ENCODE results near the gene ALPI.
"Not testable (repeated sequence)": the region's sequence is repeated elsewhere in the genome, so short reads cannot be mapped to it uniquely, and the experiment has no call there.

ALPI gene

DNA sequence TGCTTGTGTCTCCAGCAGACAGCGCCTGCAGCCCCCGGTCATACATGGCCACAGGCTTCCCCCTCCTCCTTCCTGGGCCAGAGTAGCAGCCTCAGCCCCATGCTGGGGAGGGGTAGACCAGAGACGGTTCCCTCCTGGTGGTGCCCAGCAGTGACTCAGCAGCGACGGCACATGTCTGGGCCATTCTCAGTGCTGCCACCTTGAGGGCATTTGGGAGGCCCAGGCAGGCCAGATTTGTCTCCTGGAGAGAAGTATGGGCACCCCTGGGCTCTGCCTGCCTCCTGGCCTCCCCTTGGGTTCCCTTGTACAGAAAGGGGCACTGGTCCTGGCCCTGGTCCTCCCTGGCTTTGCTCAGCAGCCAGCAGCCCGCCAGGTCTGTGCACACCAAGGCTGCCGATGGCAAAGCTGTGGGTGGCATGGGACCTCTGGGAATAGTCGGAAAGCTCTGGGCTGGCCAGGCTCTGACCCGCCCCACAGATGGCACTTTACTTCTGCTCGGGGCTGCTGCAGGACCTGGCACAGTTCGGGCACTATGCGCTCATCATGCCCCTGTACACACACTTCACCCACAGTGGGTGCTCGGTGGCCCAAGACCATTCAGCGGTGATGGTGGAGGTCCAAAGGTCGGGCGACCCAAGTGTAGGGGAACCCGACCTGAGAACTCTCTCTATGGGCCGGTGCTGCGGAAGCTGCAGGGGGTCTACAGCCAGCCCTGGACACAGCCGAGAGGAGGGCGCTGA lies 11.4 kb upstream of the ALPI start (continued):
- TF ChIP-seq, protein P1, sequence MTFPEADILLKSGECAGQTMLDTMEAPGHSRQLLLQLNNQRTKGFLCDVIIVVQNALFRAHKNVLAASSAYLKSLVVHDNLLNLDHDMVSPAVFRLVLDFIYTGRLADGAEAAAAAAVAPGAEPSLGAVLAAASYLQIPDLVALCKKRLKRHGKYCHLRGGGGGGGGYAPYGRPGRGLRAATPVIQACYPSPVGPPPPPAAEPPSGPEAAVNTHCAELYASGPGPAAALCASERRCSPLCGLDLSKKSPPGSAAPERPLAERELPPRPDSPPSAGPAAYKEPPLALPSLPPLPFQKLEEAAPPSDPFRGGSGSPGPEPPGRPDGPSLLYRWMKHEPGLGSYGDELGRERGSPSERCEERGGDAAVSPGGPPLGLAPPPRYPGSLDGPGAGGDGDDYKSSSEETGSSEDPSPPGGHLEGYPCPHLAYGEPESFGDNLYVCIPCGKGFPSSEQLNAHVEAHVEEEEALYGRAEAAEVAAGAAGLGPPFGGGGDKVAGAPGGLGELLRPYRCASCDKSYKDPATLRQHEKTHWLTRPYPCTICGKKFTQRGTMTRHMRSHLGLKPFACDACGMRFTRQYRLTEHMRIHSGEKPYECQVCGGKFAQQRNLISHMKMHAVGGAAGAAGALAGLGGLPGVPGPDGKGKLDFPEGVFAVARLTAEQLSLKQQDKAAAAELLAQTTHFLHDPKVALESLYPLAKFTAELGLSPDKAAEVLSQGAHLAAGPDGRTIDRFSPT (tag by site-specific recombination; IDR thresholded peaks at IDR 0.05) = peak; percentile 29; the same call in 1 of the 2 replicates
- TF ChIP-seq ZNF518A (tag by site-specific recombination; conservative IDR thresholded peaks at IDR 0.05; ENCODE audit: low read depth) (no peak), ZSCAN5A (tag by site-specific recombination; IDR thresholded peaks at IDR 0.05) (no peak), ZNF768 (tag by site-specific recombination; IDR thresholded peaks at IDR 0.05) (peak; percentile 95), ZNF76 (tag by site-specific recombination; IDR thresholded peaks at IDR 0.05; ENCODE audit: borderline replicate concordance, low read depth) (no peak)
- TF ChIP-seq, protein P2, sequence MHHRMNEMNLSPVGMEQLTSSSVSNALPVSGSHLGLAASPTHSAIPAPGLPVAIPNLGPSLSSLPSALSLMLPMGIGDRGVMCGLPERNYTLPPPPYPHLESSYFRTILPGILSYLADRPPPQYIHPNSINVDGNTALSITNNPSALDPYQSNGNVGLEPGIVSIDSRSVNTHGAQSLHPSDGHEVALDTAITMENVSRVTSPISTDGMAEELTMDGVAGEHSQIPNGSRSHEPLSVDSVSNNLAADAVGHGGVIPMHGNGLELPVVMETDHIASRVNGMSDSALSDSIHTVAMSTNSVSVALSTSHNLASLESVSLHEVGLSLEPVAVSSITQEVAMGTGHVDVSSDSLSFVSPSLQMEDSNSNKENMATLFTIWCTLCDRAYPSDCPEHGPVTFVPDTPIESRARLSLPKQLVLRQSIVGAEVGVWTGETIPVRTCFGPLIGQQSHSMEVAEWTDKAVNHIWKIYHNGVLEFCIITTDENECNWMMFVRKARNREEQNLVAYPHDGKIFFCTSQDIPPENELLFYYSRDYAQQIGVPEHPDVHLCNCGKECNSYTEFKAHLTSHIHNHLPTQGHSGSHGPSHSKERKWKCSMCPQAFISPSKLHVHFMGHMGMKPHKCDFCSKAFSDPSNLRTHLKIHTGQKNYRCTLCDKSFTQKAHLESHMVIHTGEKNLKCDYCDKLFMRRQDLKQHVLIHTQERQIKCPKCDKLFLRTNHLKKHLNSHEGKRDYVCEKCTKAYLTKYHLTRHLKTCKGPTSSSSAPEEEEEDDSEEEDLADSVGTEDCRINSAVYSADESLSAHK (tag by site-specific recombination; IDR thresholded peaks at IDR 0.05) = no peak

- H3K27ac ChIP-seq (ENCODE audit: extremely low read depth, low read depth, low read length); H3K36me3 ChIP-seq (ENCODE audit: control insufficient read depth in 2 of 2, insufficient read depth in 1 of 2, low read length in 2 of 2); H3K4me3 ChIP-seq (ENCODE audit: low read depth, low read length); H3K9me3 ChIP-seq (ENCODE audit: control insufficient read depth, insufficient read depth, low read depth, low read length); POLR2A ChIA-PET; H3K4me1 ChIP-seq (ENCODE audit: control insufficient read depth, insufficient read depth, low read length): not testable (repeated sequence)
- CTCF ChIA-PET = interaction anchor here (0.6 to 1.9 kb wide), 10 partner anchors 17 to 544 kb away, joined by 3 to 19 read pairs (median 4); partner anchors contain the start of gene PRSS56
These were observed 10.6 kb upstream of the ALPI start for GRCh38 chr2:232445149-232445885.

DNA sequence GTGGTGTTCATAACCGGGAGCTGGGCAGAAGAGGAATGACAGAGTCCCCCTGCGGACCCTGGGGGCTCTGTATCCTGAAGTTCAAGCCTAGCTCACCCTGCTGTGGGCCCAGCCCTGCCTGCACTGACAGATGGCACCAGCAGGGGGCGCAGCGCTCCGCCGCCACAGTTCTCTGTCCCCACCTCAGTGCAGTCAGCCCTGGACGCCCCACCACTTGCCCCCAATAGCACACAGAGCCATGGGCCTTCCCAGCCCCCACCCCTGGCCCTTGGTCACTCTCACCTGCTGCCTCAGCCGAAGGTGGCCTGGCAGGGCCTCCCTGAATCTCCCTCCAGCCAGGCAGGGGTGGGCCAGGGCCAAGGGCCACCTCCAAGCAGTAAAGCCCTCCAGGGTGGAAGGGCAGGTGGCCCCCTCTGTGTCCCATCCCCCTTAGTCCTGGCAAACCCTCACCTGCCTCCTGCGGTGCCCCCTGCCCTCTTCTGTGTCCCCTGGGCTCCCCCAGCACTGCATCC lies 9.6 kb upstream of the ALPI start:
- H3K9me3 ChIP-seq (ENCODE audit: control insufficient read depth, insufficient read depth, low read depth, low read length); POLR2A ChIA-PET; H3K27ac ChIP-seq (ENCODE audit: extremely low read depth, low read depth, low read length); H3K4me3 ChIP-seq (ENCODE audit: low read depth, low read length); H3K36me3 ChIP-seq (ENCODE audit: control insufficient read depth in 2 of 2, insufficient read depth in 1 of 2, low read length in 2 of 2); H3K4me1 ChIP-seq (ENCODE audit: control insufficient read depth, insufficient read depth, low read length): not testable (repeated sequence)
- TF ChIP-seq GLIS2 (tag by site-specific recombination; IDR thresholded peaks at IDR 0.05) = peak; percentile 73
- peak; percentile 73 for TF ChIP-seq GLIS1 (tag by site-specific recombination; IDR thresholded peaks at IDR 0.05)
- 0 out of 2 replicates have a peak, but pooled peaks have one; percentile 9 for TF ChIP-seq ZIC2 (tag by site-specific recombination; IDR thresholded peaks at IDR 0.05)
- CTCF ChIA-PET = interaction anchor here (0.6 to 4.0 kb wide), 12 partner anchors 9 to 545 kb away, joined by 3 to 77 read pairs (median 5); partner anchors contain the start of gene PRSS56
